Measurements from ENCODE around the gene RIMS3.
"Not testable (repeated sequence)": the region's sequence is repeated elsewhere in the genome, so short reads cannot be mapped to it uniquely, and the experiment has no call there.

The RIMS3 gene

DNA sequence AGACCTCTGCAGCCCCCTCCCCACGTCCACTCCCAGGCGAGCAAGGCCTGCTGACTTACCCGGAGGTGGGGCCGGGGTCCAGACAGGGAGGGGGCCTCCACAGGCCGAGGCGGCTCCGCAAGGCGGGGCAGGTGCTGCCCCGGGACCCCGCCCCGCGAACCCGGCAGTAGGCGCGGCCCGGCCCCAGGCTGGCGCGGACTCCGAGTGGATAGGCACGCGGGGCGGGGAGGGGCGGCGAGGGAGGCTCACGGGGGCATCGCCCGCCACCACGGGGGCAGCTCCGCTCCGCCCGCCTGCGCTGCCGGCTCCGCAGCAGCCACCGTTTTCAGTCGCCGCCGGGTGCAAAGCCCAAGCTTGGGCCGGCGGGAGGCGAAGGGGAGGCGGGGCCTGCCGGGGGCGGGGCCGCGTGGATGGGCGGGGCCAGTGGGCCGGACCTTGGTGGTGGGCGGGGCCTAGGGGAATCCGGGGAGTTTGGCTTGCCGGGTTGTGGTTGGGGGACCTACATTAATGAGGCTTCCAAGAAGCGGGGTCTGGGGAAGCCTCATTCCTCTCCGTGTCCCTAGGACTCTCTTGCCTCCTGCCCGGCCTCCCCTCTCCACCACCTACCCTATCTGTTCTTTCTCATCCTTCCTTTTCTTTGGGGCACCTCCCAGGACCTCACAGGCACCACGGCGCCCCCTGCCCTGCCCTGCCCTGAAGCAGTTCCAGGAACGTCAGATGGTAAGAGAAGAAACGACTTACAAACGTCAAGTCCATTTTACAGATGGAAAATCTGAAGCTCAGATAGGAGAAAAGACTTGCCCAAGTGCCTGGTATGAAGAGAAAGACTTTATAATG, at the start of gene RIMS3:
RIMS3 (minus strand) TSS at position 348 of the 837 bp plus-strand sequence. CDS start 23,757 bp downstream, outside the sequence.
- peak; percentile 43 for DNase-seq

DNA sequence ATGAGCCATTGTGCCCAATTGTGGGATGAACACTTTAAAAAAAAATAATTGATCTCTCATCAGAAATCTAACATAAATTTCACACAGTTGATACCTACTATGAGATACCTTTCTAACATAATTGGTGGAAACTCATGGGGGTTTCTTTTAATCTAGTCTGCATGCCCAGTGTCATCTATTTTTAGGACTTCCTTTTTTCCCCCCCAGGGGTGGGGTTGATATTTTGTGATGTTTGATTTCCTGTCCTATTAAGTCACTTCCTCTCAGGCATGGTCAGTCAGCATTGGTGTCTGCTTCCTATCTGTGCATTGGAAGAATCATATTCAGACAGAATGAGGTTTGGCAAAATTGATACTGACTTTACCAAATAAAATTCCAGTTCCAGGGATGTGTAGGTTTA, 47.5 kb upstream of the RIMS3 start:
- no peak for DNase-seq

DNA sequence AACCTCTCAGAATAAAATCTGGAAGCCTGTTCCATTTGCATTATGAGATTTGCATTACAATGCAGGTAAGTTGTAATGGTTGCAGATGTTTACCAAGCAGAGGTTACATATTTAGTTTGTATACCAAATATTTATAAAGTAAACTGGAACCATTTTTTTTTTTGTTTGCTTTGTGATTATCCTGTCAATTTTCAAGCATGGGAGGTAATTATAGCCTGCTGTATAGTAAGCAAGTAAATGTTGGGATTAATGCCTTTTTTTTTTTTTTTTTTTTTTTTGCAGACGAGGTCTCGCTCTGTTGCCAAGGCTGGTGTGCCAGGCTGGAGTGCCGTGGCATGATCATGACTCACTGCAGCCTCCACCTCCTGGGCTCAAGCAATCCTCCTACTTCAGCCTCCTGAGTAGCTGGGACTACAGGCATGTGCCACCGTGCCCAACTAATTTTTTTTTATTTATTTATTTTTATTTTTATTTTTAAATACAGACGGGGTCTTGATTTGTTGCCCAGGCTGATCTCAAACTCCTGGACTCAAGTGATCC, 47.0 kb upstream of the RIMS3 start:
- no peak for DNase-seq

DNA sequence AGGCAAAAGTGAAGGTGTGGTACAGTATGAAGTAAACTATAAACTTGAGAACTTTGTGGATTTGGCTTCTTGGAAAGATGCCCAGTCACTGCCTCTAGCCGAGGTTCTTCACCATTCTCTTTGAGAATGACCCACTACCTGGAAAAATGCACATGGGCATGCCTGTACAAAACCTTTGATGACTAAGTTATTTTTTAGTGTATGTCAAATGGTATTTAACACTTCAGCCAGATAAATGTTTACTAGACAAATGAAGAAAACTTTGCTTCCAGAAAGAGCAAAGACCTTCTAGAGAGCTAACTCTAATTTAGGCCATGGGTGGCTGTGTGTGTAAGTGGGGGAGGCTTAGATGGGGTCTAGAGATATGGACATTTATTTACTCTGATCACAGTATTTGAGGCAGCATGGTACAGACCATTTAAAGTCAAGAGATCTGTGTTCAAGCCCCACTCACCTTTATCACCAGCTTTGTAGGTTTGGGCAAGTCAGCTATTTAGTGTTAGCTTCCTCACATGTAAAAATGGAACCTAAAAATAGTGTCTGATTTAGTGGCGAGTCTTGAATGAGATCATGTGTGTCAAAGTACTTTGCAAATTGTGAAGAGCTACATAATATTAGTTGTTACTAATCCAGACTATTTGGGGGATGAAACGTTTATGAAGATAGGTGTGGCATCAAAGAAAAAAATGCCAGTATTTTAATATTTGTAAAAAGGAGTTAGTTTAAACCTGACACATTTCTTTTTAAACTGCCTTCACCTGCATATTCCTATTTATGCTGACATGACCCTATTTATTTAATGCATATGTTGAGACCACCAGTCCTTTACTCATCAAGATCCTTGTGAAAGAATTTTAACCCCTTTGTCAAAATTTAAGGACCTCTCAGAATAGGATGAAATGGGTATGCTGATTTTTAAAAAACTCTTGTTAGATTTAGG, 46.3 kb upstream of the RIMS3 start:
- peak; percentile 86 for DNase-seq

GRCh38 chr1:40710581-40711315, 45.3 kb upstream of the RIMS3 start:
- no peak for DNase-seq

DNA sequence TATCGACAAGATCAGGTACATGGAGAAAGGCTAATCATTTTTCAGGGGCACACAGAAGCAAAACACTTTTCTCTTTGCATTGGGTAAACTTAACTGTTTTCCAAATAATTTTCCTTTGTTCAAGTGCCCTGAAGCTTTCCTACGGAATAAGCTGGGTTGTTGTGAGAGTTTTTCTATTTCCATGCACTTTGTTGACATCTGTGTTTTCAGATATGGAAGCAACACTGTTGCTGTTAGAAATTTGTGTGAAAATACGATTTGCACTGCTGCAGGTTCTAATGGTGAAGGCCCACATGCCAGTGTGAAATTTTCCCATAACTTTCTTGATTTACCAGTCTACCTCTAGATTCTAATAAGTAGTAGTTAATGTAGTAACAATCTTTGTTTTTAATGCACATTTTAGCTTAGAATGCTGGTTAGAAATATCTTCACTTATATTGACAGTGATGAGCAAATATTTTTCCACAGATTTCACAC, 44.4 kb upstream of the RIMS3 start:
- no peak for DNase-seq

DNA sequence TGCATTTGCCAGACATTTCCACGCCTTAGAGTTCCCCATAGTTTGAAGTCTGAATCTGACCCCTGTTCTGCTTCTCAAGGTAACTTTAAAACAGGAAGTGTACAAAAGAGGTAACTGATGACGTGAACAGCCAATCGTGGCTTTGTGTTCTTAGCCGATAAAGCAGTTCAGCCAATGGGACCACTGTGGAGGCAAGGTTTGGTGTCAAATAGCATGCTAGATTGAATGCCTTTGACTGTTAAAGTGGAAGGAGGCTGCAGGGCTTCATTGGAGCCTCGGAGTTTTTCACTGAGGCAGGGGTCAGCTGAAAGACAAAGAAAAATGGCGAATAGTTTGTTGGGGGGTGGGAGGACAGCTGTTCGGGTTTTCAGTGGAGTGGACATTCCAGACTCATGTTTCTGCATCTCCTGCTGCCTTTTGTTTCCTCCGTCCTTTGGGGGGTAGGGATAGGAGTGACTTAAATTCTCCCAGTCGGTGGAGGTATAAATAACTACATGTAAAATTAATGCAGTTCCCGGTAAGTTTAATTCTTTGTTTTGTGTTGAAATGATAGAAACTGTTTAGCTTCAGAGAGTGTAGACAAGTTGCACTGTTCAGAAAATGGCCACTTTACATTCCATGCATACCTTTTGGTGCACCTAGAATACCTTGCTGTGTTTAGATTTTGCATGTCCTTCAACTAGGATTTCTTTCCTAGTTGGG, 43.8 kb upstream of the RIMS3 start:
- DNase-seq = peak; percentile 96

DNA sequence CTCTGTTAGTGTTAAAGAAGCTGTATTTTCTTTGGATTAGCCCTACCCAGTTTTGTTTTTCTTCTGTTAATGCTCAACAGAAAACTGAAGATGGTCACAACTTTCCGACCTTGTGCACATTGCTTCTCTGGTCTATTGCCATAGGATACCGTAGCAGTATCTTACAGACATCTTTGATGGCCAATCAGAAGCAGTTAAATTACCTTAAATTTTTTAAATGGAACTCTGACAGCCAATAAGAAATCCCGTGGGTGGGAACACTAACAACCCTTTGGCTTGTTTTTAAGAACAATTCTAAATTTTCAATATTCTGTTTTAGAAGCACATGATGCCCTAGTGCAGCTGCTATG, 43.2 kb upstream of the RIMS3 start:
- peak; percentile 82 for DNase-seq

DNA sequence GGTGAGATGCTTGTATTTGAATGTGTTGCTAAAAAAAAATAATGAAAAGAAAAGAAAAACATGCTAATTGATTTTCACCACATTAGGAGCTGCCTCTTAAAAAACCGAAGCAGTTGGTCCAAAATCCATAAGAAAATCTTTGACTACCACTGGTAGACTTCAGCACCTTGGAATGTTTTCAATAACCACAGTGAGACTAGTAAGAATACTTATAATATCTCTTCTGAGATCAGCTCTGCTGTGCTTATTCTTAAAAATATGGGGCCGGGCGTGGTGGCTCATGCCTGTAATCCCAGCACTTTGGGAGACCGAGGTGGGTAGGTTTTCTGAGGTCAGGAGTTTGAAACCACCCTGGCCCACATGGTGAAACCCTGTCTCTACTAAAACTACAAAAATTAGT, 41.1 kb upstream of the RIMS3 start:
- DNase-seq = no peak

GRCh38 chr1:40704817-40705733, 39.6 kb upstream of the RIMS3 start:
- no peak for DNase-seq

GRCh38 chr1:40703316-40703715, 37.8 kb upstream of the RIMS3 start:
- DNase-seq = peak; percentile 80

DNA sequence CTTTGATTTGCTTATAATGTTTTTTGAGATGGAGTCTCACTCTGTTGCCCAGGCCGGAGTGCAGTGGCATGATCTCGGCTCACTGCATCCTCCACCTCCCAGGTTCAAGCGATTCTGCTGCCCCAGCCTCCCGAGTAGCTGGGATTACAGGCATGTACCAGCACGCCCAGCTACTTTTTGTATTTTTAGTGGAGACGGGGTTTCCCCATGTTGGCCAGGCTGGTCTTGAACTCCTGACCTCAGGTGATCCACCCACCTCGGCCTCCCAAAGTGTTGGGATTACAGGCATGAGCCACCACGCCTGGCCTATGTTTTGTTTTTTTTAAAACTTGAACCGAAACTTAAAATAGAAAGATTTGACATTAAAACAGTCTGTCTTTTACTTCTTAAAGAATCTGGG, 37.3 kb upstream of the RIMS3 start:
- DNase-seq = not testable (repeated sequence)

GRCh38 chr1:40701684-40702083, 36.2 kb upstream of the RIMS3 start:
- DNase-seq = no peak

GRCh38 chr1:40699787-40700186, 34.3 kb upstream of the RIMS3 start:
- DNase-seq = no peak

DNA sequence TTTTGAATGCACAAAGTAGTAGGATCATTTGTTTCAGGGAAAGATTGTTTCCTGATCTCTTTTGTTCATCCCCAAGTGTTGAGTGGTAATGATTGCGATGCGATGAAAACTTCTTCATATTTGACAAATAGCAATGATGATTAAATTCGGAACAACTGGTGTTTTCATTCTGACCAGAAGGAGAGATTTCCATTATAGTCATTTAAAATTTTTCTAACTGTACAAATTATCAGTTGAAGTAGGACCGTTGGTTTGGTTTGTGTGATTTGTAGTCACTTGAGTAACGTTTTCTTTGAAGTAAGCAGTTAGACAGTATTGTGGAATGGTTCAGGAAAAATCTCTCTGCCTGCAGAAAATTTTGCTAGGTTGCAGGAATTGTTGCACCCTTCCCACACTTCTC, 32.0 kb upstream of the RIMS3 start:
- DNase-seq = no peak

DNA sequence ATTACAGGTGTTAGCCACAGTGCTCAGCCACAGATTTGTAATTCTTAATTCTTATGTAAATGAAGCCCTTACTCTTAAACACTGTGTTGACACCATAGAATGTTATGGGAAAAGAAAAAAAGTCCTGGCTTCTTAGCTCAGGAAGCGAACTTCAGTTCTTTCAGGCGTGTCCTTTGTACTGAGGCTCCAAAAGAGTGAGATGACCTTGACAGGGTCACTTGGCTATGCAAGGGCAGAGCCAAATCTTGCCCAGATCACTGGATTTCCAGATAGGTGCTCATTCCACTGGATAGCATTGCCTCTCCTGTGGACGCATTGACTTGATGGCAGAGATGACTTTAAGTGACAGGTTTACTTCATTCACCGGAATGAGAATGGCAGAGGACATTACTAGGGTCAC, 30.8 kb upstream of the RIMS3 start:
- no peak for DNase-seq

- DNase-seq = no peak
Measured at GRCh38 chr1:40694353-40694874, 28.9 kb upstream of the RIMS3 start.

DNA sequence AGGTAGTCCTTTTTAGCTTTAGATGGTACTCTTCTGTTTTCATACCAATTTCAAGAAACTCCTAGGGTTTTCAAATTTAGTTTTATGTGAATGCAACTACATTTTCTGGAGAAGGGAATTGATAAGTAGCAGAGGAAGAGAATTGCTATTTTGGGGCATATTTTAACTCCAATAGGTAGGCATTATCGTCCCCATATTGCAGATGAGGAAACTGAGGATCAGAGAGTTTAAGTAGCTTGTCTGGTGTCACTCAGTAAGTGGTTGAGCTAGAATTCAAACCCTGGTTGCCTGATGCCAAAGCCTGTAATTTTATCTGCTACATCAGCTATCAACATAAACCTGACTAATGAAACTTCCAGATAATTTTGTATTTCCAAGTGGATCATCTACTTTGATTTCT, 27.9 kb upstream of the RIMS3 start:
- DNase-seq = no peak

GRCh38 chr1:40692429-40692895, 27.0 kb upstream of the RIMS3 start:
- DNase-seq = no peak

Data from NCI-H226 (cell line).